HG03097 (cell line): ENCODE results near the gene OR8B12.

Experiments
- ATAC-seq: cut with Tn5 transposase; IDR thresholded peaks from one replicate; pipeline ENCODE4 v1.9.1; 2021; ENCODE audit not compliant: unreplicated experiment, low FRiP score

The OR8B12 gene

GRCh38 chr11:124543554-124543953 lies at the start of gene OR8B12:
Gene OR8B12, minus strand, starts transcription at chr11:124543654. Its CDS starts 0 bp downstream, at chr11:124543654.
- ATAC-seq, result no peak

GRCh38 chr11:124592627-124593026 lies 49.2 kb upstream of the OR8B12 start:
- ATAC-seq, result no peak

- ATAC-seq, result no peak
Measured at GRCh38 chr11:124591430-124591829, 48.0 kb upstream of the OR8B12 start.

- no peak for ATAC-seq
Measured at GRCh38 chr11:124586238-124586860, 42.9 kb upstream of the OR8B12 start.

- no peak for ATAC-seq
Measured at GRCh38 chr11:124584681-124585372, 41.4 kb upstream of the OR8B12 start.

- ATAC-seq, result no peak
Measured at GRCh38 chr11:124583781-124584180, 40.3 kb upstream of the OR8B12 start.

GRCh38 chr11:124582565-124582964 lies 39.1 kb upstream of the OR8B12 start:
- ATAC-seq, result no peak

- no peak for ATAC-seq
Measured at GRCh38 chr11:124581817-124582216, 38.4 kb upstream of the OR8B12 start.

GRCh38 chr11:124578761-124579160 lies 35.3 kb upstream of the OR8B12 start:
- no peak for ATAC-seq

GRCh38 chr11:124577716-124578427 lies 34.4 kb upstream of the OR8B12 start:
- ATAC-seq, result no peak

GRCh38 chr11:124570160-124570559 lies 26.7 kb upstream of the OR8B12 start:
- no peak for ATAC-seq

GRCh38 chr11:124569697-124570096 lies 26.2 kb upstream of the OR8B12 start, which contains the start of gene OR8A1:
Gene OR8A1, plus strand, starts transcription at chr11:124569997. Its CDS starts 123 bp downstream, at chr11:124570120.
- ATAC-seq, result no peak

- ATAC-seq, result no peak
Measured at GRCh38 chr11:124556828-124557227, 13.4 kb upstream of the OR8B12 start.

GRCh38 chr11:124551987-124552386 lies 8.5 kb upstream of the OR8B12 start:
- ATAC-seq, result no peak

GRCh38 chr11:124551189-124551588 lies 7.7 kb upstream of the OR8B12 start:
- ATAC-seq, result no peak

GRCh38 chr11:124543145-124543544 lies 309 bp downstream of the OR8B12 start:
- ATAC-seq, result no peak

- ATAC-seq, result no peak
Measured at GRCh38 chr11:124541204-124541603, 2.2 kb downstream of the OR8B12 start.

- no peak for ATAC-seq
Measured at GRCh38 chr11:124538019-124538418, 5.4 kb downstream of the OR8B12 start.

GRCh38 chr11:124536520-124536919 lies 6.9 kb downstream of the OR8B12 start:
- no peak for ATAC-seq

GRCh38 chr11:124535552-124536232 lies 7.8 kb downstream of the OR8B12 start:
- no peak for ATAC-seq

- no peak for ATAC-seq
Measured at GRCh38 chr11:124534051-124534450, 9.4 kb downstream of the OR8B12 start.
